Measurements from ENCODE around the gene DTHD1. TPM values are rescaled to one million over a fixed set of nuclear protein-coding genes. Genes with fewer than 3 reads are reported as not detected.

The DTHD1 gene
- total and polyA plus RNA-seq, 2 donors (not counting 1 experiment from before 2014, with no cell fraction given), result not detected

DNA sequence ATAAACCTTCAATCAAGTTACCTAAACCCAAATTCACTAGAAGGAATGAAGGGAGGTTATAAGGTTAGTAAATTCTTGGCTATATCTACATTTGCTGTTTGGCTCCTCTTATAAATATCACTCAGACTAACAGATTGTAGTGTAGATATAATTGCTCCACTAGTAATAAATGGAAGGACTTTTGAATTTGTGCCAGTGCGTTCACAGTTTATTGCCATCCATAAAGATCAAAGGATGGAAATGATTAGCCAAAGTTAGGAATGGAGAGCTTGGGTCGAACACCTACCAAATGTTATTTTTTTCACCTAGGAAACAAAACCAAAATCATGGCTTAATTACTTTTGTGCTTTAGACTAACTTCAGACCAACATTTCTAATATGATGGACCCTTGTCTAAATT is 9.2 kb downstream of the DTHD1 start:
- no peak for DNase-seq (ENCODE audit: low read depth in 2 of 2)
- H3K27me3 ChIP-seq (ENCODE audit: control insufficient read depth, insufficient read depth, low read length), result no peaks in the 10 kb centered on the region
- no peaks in the 10 kb centered on the region for H3K4me1 ChIP-seq (ENCODE audit: control insufficient read depth, extremely low read depth, insufficient read depth, low read length)
- no peak overlapping the region for H2AFZ ChIP-seq (ENCODE audit: low read length)
- no peaks in the 10 kb centered on the region for H4K20me1 ChIP-seq (ENCODE audit: control insufficient read depth, extremely low read depth, insufficient read depth, low read length)
- H3K4me3 ChIP-seq (replicated peaks in 1 of 4; ENCODE audit: control extremely low read depth in 1 of 4, insufficient read depth in 1 of 4, low read depth in 3 of 4, low read length in 4 of 4), result no peak overlapping the region
- no peak overlapping the region for H3K9ac ChIP-seq (ENCODE audit: insufficient read depth, low read length)
- no peaks in the 10 kb centered on the region for H3K79me2 ChIP-seq (ENCODE audit: control insufficient read depth, insufficient read depth, low read length)
- TF ChIP-seq, protein P1, sequence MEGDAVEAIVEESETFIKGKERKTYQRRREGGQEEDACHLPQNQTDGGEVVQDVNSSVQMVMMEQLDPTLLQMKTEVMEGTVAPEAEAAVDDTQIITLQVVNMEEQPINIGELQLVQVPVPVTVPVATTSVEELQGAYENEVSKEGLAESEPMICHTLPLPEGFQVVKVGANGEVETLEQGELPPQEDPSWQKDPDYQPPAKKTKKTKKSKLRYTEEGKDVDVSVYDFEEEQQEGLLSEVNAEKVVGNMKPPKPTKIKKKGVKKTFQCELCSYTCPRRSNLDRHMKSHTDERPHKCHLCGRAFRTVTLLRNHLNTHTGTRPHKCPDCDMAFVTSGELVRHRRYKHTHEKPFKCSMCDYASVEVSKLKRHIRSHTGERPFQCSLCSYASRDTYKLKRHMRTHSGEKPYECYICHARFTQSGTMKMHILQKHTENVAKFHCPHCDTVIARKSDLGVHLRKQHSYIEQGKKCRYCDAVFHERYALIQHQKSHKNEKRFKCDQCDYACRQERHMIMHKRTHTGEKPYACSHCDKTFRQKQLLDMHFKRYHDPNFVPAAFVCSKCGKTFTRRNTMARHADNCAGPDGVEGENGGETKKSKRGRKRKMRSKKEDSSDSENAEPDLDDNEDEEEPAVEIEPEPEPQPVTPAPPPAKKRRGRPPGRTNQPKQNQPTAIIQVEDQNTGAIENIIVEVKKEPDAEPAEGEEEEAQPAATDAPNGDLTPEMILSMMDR (conservative IDR thresholded peaks at IDR 0.05 in 1 of 2, IDR thresholded peaks at IDR 0.05 in 1 of 2; ENCODE audit: low read depth in 1 of 2, low read length in 2 of 2), result no peak
- no peak for TF ChIP-seq EZH2 (IDR thresholded peaks at IDR 0.05; ENCODE audit: low read length, missing control alignments)
- H3K9me3 ChIP-seq (ENCODE audit: control insufficient read depth, insufficient read depth, low read depth, low read length), result no peaks in the 10 kb centered on the region
- H3K36me3 ChIP-seq (ENCODE audit: control insufficient read depth, insufficient read depth, low read length), result no peaks in the 10 kb centered on the region
- H3K27ac ChIP-seq (ENCODE audit: insufficient read depth, low read length), result no peak overlapping the region
- no peak overlapping the region for H3K4me2 ChIP-seq (ENCODE audit: extremely low read depth, insufficient read depth, low read length)

DNA sequence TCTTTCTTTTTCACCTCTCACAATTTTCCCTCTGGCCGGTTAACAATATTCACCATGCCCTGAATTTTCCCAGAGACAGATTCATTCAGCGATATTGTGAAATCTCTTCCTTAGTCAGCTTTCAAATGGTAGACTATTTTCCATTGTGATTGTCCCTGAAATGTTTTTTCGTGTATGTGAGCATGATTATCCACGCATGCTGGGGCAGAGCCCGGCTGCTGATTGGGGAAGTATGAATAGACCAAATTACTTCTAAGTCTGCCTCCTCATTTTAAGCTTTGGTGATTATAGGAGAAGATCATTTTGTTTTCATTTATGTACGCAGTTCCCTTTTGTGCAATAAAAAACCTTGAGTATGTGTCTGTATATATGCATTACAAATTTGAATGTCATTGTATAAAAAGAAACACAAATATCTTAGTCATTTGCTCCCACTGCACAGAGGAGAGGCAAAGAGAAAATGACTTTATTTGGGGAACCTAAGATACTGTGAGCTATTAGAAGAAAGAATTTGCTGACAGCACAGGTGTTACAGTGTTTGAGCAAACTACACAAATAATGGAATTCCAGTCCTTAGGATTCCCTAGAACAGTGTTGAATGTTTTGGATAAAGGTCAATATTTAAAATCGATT is 11.3 kb downstream of the DTHD1 start:
- TF ChIP-seq, protein P1 (conservative IDR thresholded peaks at IDR 0.05 in 1 of 2, IDR thresholded peaks at IDR 0.05 in 1 of 2; ENCODE audit: low read depth in 1 of 2, low read length in 2 of 2), result no peak
- no peak for TF ChIP-seq EZH2 (IDR thresholded peaks at IDR 0.05; ENCODE audit: low read length, missing control alignments)
- Histone ChIP-seq H3K9ac (ENCODE audit: insufficient read depth, low read length) (no peak overlapping the region), H3K27me3 (ENCODE audit: control insufficient read depth, insufficient read depth, low read length) (no peaks in the 10 kb centered on the region), H3K36me3 (ENCODE audit: control insufficient read depth, insufficient read depth, low read length) (no peaks in the 10 kb centered on the region), H3K4me3 (replicated peaks in 1 of 4; ENCODE audit: control extremely low read depth in 1 of 4, insufficient read depth in 1 of 4, low read depth in 3 of 4, low read length in 4 of 4) (no peak overlapping the region), H3K4me1 (ENCODE audit: control insufficient read depth, extremely low read depth, insufficient read depth, low read length) (no peaks in the 10 kb centered on the region), H3K4me2 (ENCODE audit: extremely low read depth, insufficient read depth, low read length) (no peak overlapping the region), H2AFZ (ENCODE audit: low read length) (no peak overlapping the region), H3K27ac (ENCODE audit: insufficient read depth, low read length) (no peak overlapping the region), H4K20me1 (ENCODE audit: control insufficient read depth, extremely low read depth, insufficient read depth, low read length) (no peaks in the 10 kb centered on the region), H3K79me2 (ENCODE audit: control insufficient read depth, insufficient read depth, low read length) (no peaks in the 10 kb centered on the region), H3K9me3 (ENCODE audit: control insufficient read depth, insufficient read depth, low read depth, low read length) (no peaks in the 10 kb centered on the region)
- peak in 1 of 2 donors; percentile 40 for DNase-seq (ENCODE audit: low read depth in 2 of 2)

DNA sequence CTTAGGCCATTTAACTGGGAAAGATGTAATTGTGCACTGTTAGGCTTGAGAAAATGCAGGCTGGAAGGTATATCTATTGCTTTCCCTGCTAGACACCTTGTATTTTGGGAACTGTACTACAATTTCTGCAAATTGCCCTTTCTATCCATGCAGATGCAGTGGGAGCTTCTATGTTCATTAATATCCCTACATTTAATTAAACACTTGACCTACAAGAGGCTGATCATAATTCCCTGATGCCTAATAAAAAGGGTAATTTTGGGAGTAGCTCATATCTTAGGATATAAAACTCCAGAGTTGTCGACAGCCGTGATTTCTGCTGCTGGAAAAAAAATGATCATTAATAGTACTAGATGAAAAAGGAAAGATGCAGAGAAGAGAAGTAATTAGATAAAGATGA is 19.7 kb downstream of the DTHD1 start:
- no peaks in the 10 kb centered on the region for H3K4me1 ChIP-seq (ENCODE audit: control insufficient read depth, extremely low read depth, insufficient read depth, low read length)
- no peak overlapping the region for H3K9ac ChIP-seq (ENCODE audit: insufficient read depth, low read length)
- H3K9me3 ChIP-seq (ENCODE audit: control insufficient read depth, insufficient read depth, low read depth, low read length), result no peaks in the 10 kb centered on the region
- H3K4me3 ChIP-seq (replicated peaks in 1 of 4; ENCODE audit: control extremely low read depth in 1 of 4, insufficient read depth in 1 of 4, low read depth in 3 of 4, low read length in 4 of 4), result no peak overlapping the region
- no peaks in the 10 kb centered on the region for H3K27me3 ChIP-seq (ENCODE audit: control insufficient read depth, insufficient read depth, low read length)
- H3K36me3 ChIP-seq (ENCODE audit: control insufficient read depth, insufficient read depth, low read length), result no peaks in the 10 kb centered on the region
- H3K79me2 ChIP-seq (ENCODE audit: control insufficient read depth, insufficient read depth, low read length), result no peaks in the 10 kb centered on the region
- no peak for DNase-seq (ENCODE audit: low read depth in 2 of 2)
- H4K20me1 ChIP-seq (ENCODE audit: control insufficient read depth, extremely low read depth, insufficient read depth, low read length), result no peaks in the 10 kb centered on the region
- H3K27ac ChIP-seq (ENCODE audit: insufficient read depth, low read length), result no peak overlapping the region
- TF ChIP-seq, protein P1 (conservative IDR thresholded peaks at IDR 0.05 in 1 of 2, IDR thresholded peaks at IDR 0.05 in 1 of 2; ENCODE audit: low read depth in 1 of 2, low read length in 2 of 2), result no peak
- no peak for TF ChIP-seq EZH2 (IDR thresholded peaks at IDR 0.05; ENCODE audit: low read length, missing control alignments)
- H2AFZ ChIP-seq (ENCODE audit: low read length), result no peak overlapping the region
- no peak overlapping the region for H3K4me2 ChIP-seq (ENCODE audit: extremely low read depth, insufficient read depth, low read length)

Data from fibroblast of lung (primary cell).